ENCODE data around the gene LAYN.

The LAYN gene

DNA sequence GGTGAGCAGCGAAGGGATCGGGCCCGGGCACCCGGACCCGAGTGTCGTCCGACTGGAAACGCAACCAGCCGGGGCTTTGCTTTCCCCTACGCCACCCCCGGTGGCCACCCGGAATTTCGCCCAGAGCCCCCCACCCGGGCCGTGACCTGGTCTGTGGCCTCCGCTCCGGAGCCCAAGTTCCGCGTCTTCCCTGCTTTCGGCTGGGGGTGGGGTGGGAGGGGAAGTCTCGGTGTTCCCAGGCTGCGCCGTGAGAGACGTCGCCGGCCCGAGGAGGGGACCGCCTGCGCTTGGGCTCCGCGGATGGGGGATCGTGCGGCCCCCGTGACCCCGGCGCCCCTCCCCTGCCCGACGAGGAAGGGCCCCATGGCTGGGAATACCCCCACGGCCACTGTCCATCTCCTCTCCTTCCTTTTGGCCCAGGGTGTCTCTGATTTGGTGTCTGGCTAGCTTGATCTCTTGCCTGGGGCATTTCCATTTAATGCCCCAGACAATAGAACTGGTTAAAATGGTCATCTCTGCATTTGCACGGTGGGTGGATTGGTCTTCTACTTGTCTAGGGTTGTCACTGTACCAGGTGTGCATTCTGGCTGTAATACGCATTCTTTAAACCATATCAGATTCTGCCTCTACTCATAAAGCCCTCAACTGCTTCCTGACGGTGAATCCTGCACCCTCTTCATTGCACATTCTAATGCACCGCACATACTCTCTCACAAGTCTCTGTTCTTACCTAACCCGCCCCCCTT is 62.5 kb downstream of the LAYN start:
- H3K9me3 Mint-ChIP-seq = no peaks in the 10 kb centered on the region
- peak overlapping the region; percentile 92 for H3K27ac Mint-ChIP-seq
- no peak for DNase-seq (ENCODE audit: low spot score)
- no peaks in the 10 kb centered on the region for H3K27me3 Mint-ChIP-seq (ENCODE audit: low read depth)
- H3K36me3 Mint-ChIP-seq (ENCODE audit: low read depth) = peaks cover 2% of the 10 kb centered on the region
- H3K4me1 Mint-ChIP-seq (ENCODE audit: low read depth) = peaks cover 26% of the 10 kb centered on the region
- H3K4me3 Mint-ChIP-seq = peak overlapping the region; percentile 98

DNA sequence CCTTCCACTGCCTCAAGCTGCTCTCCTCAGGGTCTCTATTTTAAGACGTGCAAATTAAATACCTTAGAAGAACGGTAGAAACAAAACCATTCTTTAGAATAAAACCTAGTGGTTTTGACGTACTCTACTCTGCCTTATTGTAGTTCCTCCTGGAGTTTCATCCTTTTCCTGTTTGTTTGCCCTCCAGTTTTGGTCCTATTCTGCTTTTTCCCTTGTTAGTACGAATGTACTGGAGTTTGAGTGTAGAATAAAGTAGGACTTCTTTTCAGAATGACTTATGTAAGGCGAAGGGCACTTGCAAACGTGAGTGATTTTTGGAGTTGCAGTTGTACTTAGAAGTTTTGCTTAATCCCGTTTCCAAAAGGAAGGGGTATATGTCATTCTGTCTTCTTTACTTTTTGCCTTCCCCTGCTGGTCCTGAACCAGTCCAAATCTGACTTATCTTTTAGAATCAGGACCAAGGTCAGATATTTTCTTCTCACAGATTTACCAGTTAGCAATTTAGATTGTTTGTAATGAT is 63.2 kb downstream of the LAYN start:
- Mint-ChIP-seq H3K27ac (peak overlapping the region; percentile 92), H3K36me3 (ENCODE audit: low read depth) (peaks cover 2% of the 10 kb centered on the region), H3K4me3 (peak overlapping the region; percentile 98), H3K9me3 (no peaks in the 10 kb centered on the region), H3K27me3 (ENCODE audit: low read depth) (no peaks in the 10 kb centered on the region), H3K4me1 (ENCODE audit: low read depth) (peaks cover 25% of the 10 kb centered on the region)
- no peak for DNase-seq (ENCODE audit: low spot score)

DNA sequence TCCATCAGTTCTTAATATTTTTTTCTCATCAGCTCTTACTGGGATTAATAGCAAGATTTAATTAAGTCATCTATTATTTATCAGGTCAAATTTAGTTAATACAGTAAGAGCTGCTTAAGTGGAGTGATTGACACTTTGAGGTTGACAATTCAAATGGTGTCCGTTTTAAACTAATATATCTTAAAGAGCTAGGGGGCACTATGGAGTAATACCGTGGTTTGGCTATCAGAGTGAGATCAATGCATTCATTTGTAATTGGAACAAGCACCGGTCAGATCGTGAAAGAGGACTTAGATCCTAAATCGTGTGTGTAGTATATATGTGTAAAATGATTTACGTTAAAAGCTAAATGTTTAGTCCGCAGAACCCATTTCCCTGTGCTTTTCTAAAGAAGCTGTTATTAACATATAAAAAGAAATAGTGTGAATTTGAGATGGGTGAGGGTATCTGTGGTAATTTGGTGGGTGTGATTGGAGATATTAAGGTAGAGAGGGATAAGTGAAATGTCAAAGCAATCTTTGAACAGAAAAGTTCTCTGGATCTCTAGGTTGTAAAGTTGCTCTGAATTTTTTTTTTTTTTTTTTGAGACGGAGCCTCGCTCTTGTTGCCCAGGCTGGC is 64.0 kb downstream of the LAYN start:
- H3K9me3 Mint-ChIP-seq = no peaks in the 10 kb centered on the region
- H3K27ac Mint-ChIP-seq = no peak overlapping the region
- DNase-seq (ENCODE audit: low spot score) = no peak
- H3K36me3 Mint-ChIP-seq (ENCODE audit: low read depth) = peaks cover 2% of the 10 kb centered on the region
- H3K4me1 Mint-ChIP-seq (ENCODE audit: low read depth) = peaks cover 24% of the 10 kb centered on the region
- H3K4me3 Mint-ChIP-seq = peak overlapping the region; percentile 98
- H3K27me3 Mint-ChIP-seq (ENCODE audit: low read depth) = no peaks in the 10 kb centered on the region

DNA sequence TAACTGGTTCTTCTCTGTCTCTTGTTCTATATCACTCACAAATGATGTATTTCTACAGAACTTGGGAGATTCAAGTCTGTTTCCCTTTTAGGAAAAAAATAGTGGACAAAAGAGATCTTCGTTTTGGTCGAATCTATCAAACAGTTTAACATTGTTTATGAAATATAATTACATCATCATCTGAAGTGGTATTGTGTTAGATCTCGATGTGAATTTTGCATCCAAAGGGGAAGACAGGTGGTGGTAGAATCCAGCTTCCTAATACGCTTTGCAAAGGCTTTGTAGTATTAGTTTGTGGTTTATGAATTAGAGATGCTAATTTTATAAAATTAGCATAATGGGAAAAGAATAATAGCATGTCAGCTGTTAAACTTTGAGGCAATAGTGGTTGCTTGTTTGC is 65.2 kb downstream of the LAYN start:
- peaks cover 24% of the 10 kb centered on the region for H3K4me1 Mint-ChIP-seq (ENCODE audit: low read depth)
- no peaks in the 10 kb centered on the region for H3K9me3 Mint-ChIP-seq
- H3K27ac Mint-ChIP-seq = no peak overlapping the region
- H3K36me3 Mint-ChIP-seq (ENCODE audit: low read depth) = peaks cover 2% of the 10 kb centered on the region
- no peak overlapping the region for H3K4me3 Mint-ChIP-seq
- H3K27me3 Mint-ChIP-seq (ENCODE audit: low read depth) = no peaks in the 10 kb centered on the region
- no peak for DNase-seq (ENCODE audit: low spot score)

DNA sequence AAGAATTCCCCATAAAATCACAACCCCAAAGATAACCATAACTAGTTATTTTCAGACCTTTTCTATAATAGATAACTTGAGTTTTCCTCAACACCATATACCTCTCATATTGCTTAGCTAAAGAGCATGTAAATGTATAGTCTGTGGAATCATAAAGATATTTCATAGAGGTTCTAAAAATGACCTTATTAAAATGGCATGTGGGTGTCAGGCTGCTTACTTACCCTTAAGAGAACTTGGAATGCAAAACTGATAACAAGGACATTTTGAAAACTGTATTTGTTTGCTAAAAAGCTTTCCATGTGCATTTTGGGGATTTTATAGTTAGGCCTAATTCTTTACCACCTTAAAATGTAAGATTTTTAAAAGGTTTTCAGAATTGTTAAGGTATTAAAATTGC is 66.5 kb downstream of the LAYN start:
- H3K4me3 Mint-ChIP-seq = no peak overlapping the region
- no peaks in the 10 kb centered on the region for H3K27me3 Mint-ChIP-seq (ENCODE audit: low read depth)
- H3K36me3 Mint-ChIP-seq (ENCODE audit: low read depth) = peaks cover 2% of the 10 kb centered on the region
- DNase-seq (ENCODE audit: low spot score) = no peak
- H3K9me3 Mint-ChIP-seq = no peaks in the 10 kb centered on the region
- peaks cover 16% of the 10 kb centered on the region for H3K4me1 Mint-ChIP-seq (ENCODE audit: low read depth)
- no peak overlapping the region for H3K27ac Mint-ChIP-seq

DNA sequence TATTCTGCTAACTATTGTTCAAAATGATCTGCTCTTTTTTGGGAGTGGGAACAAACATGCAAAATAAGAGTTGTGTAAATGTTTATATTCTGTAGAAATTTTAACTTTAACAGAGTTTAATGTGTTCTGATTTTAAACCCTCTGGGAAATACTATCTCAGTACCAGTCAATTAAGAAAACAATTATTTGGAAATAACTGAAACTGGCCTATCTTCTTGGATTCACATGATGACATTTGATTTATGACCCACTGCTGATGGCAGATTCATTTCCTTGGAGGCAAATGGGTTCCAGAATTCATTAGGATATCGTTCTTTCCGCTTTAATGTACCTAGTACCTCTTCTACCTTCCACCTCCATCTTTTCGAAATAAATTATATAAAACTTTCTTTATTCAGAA is 67.2 kb downstream of the LAYN start:
- peaks cover 16% of the 10 kb centered on the region for H3K4me1 Mint-ChIP-seq (ENCODE audit: low read depth)
- no peak overlapping the region for H3K4me3 Mint-ChIP-seq
- DNase-seq (ENCODE audit: low spot score) = no peak
- no peaks in the 10 kb centered on the region for H3K27me3 Mint-ChIP-seq (ENCODE audit: low read depth)
- no peak overlapping the region for H3K27ac Mint-ChIP-seq
- no peaks in the 10 kb centered on the region for H3K9me3 Mint-ChIP-seq
- peaks cover 2% of the 10 kb centered on the region for H3K36me3 Mint-ChIP-seq (ENCODE audit: low read depth)

Data from T-helper 2 cell treated with Interferon-gamma antibody and Interleukin-4, amounts not matched to agents 5 μg/mL and 100 μg/mL, for 36 hours (primary cell).